DND-41 (cell line): ENCODE results near the gene KIF21A.

Source experiments
- ATAC-seq: fragments of 200-7000 bp; cut with Tn5 transposase; 3 replicates; pipeline ENCODE4 v1.9.1; 2021; ENCODE audit warnings: low read depth; ENCODE audit not compliant: insufficient read depth
- DNase-seq: peaks from one replicate; pipeline ENCODE4 v3.0.0-alpha.2; 2020
- H2AFZ ChIP-seq: 2 replicates; pipeline ENCODE4 v1.6.0; 2012; ENCODE audit warnings: low read depth, low read length
- H3K27ac ChIP-seq: 2 replicates; pipeline ENCODE4 v1.5.1; 2012; ENCODE audit warnings: low read length, inconsistent platforms
- H3K27me3 ChIP-seq: fragments of 200-600 bp; sonication (generic); 2 replicates; pipeline ENCODE4 v1.6.0; 2012; ENCODE audit warnings: low read length, mild to moderate bottlenecking, inconsistent platforms; ENCODE audit not compliant: insufficient read depth, poor library complexity
- H3K36me3 ChIP-seq: 2 replicates; pipeline ENCODE4 v1.5.1; 2012; ENCODE audit warnings: low read length, inconsistent platforms; ENCODE audit not compliant: insufficient read depth
- H3K4me1 ChIP-seq: 2 replicates; pipeline ENCODE4 v1.5.1; 2012; ENCODE audit warnings: mild to moderate bottlenecking, low read length; ENCODE audit not compliant: insufficient read depth
- H3K4me2 ChIP-seq: 2 replicates; pipeline ENCODE4 v1.6.0; 2012; ENCODE audit warnings: mild to moderate bottlenecking, moderate library complexity, low read length, inconsistent platforms; ENCODE audit not compliant: insufficient read depth
- H3K4me3 ChIP-seq, 2 experiments: fragments of 200-600 bp in 1 of 2; shearing (Covaris generic) in 1 of 2; 2 replicates each; pipeline ENCODE4 v1.5.1; 2012 to 2016; ENCODE audit warnings: inconsistent platforms in 2 of 2, low read length in 2 of 2, mild to moderate bottlenecking in 2 of 2, low read depth in 1 of 2, moderate library complexity in 1 of 2
- H3K79me2 ChIP-seq: 2 replicates; pipeline ENCODE4 v1.6.0; 2012; ENCODE audit warnings: low read length, inconsistent platforms; ENCODE audit not compliant: insufficient read depth
- H3K9ac ChIP-seq: 2 replicates; pipeline ENCODE4 v1.6.0; 2012; ENCODE audit warnings: low read depth, mild to moderate bottlenecking, inconsistent platforms, low read length, moderate library complexity
- H3K9me3 ChIP-seq: 2 replicates; pipeline ENCODE4 v1.5.1; 2012; ENCODE audit warnings: low read length, moderate library complexity, mild to moderate bottlenecking, inconsistent platforms; ENCODE audit not compliant: insufficient read depth, severe bottlenecking
- H4K20me1 ChIP-seq: 2 replicates; pipeline ENCODE4 v1.6.0; 2012; ENCODE audit warnings: low read length; ENCODE audit not compliant: insufficient read depth
- CTCF ChIP-seq: IDR thresholded peaks from 2 replicates; pipeline ENCODE4 v1.5.1; 2012; ENCODE audit warnings: borderline replicate concordance, low read length, moderate library complexity, mild to moderate bottlenecking; ENCODE audit not compliant: poor library complexity, severe bottlenecking; ENCODE audit errors: extremely low read depth
- EZH2 ChIP-seq: IDR thresholded peaks from 3 replicates; pipeline ENCODE4 v1.6.1; 2012; ENCODE audit warnings: borderline replicate concordance, low read depth, mild to moderate bottlenecking, moderate library complexity, low read length, inconsistent platforms; ENCODE audit not compliant: severe bottlenecking

Gene KIF21A

DNA sequence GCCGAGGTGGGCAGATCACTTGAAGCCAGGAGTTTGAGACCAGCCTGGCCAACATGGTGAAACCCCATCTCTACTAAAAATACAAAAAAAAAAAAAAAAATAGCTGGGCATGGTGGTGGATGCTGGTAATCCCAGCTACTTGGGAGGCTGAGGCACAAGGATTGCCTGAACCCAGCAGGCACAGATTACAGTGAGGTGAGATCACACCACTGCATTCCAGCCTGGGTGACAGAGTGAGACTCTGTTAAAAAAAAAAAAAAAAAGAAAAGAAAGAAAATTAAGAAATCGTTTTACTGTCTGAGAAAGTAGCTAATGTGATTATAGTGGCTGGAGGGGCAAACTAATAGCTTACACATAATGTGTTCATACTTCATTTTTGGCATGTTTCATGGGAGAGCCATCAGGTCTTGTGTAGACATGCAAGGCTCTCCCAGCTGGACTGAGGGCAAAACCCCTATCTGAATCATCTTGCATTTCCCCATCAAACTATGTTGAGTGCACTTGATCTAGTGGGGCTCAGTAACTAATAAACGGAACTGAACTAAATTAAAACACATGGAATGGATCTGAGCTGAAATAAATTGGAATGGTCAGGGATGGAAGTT is 16.2 kb downstream of the KIF21A start:
- no peak overlapping the region for H3K9ac ChIP-seq
- no peaks in the 10 kb centered on the region for H3K9me3 ChIP-seq
- no peaks in the 10 kb centered on the region for H4K20me1 ChIP-seq
- H3K27me3 ChIP-seq = no peaks in the 10 kb centered on the region
- no peak for ATAC-seq
- H3K4me3 ChIP-seq = no peak overlapping the region
- TF ChIP-seq EZH2 = no peak
- H3K4me2 ChIP-seq = no peak overlapping the region
- no peaks in the 10 kb centered on the region for H3K79me2 ChIP-seq
- H3K27ac ChIP-seq = no peak overlapping the region
- no peaks in the 10 kb centered on the region for H3K36me3 ChIP-seq
- H3K4me1 ChIP-seq = no peaks in the 10 kb centered on the region
- no peak overlapping the region for H2AFZ ChIP-seq
- no peak for DNase-seq

- H3K9ac ChIP-seq = no peak overlapping the region
- H3K79me2 ChIP-seq = no peaks in the 10 kb centered on the region
- H3K27ac ChIP-seq = no peak overlapping the region
- DNase-seq (no peak), ATAC-seq (no peak)
- no peak overlapping the region for H3K4me2 ChIP-seq
- no peak overlapping the region for H3K4me3 ChIP-seq
- no peaks in the 10 kb centered on the region for H3K4me1 ChIP-seq
- no peaks in the 10 kb centered on the region for H3K27me3 ChIP-seq
- TF ChIP-seq CTCF = no peak
- H2AFZ ChIP-seq = no peak overlapping the region
- H3K9me3 ChIP-seq = no peaks in the 10 kb centered on the region
- no peaks in the 10 kb centered on the region for H3K36me3 ChIP-seq
- no peaks in the 10 kb centered on the region for H4K20me1 ChIP-seq
These were observed 22.9 kb downstream of the KIF21A start for GRCh38 chr12:39420043-39420442.

- ATAC-seq = no peak
- no peak for DNase-seq
- Histone ChIP-seq H3K27ac (no peak overlapping the region), H3K9me3 (no peaks in the 10 kb centered on the region), H3K9ac (no peak overlapping the region), H3K4me3 (no peak overlapping the region), H3K4me1 (no peaks in the 10 kb centered on the region), H3K36me3 (no peaks in the 10 kb centered on the region), H2AFZ (no peak overlapping the region), H4K20me1 (no peaks in the 10 kb centered on the region), H3K79me2 (no peaks in the 10 kb centered on the region), H3K4me2 (no peak overlapping the region), H3K27me3 (no peaks in the 10 kb centered on the region)
- no peak for TF ChIP-seq EZH2
- TF ChIP-seq CTCF = no peak
These were observed 23.4 kb downstream of the KIF21A start for GRCh38 chr12:39419471-39419870.

DNA sequence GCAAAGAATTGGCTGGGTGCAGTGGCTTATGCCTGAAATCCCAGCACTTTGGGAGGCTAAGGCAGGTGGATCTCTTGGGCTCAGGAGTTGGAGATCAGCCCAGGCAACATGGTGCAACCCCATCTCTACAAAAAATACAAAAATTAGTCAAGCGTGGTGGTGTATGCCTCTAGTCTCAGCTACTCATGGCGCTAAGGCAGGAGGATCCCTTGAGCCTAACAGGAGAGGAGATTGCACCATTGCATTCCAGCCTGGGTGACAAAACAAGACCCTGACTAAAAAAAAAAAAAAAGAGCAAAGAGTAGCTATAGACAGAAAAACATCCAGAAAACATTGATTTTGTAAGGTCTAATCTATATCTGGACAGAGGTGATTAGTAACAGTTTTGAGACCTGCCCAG is 25.0 kb downstream of the KIF21A start:
- Histone ChIP-seq H3K9me3 (no peaks in the 10 kb centered on the region), H3K4me1 (no peaks in the 10 kb centered on the region), H3K4me3 (no peak overlapping the region), H3K9ac (no peak overlapping the region), H3K4me2 (no peak overlapping the region), H3K79me2 (no peaks in the 10 kb centered on the region), H3K27me3 (no peaks in the 10 kb centered on the region), H3K27ac (no peak overlapping the region), H3K36me3 (no peaks in the 10 kb centered on the region), H4K20me1 (no peaks in the 10 kb centered on the region), H2AFZ (no peak overlapping the region)
- TF ChIP-seq CTCF = no peak
- TF ChIP-seq EZH2 = no peak
- DNase-seq (no peak), ATAC-seq (no peak)
